H1 (cell line): ENCODE data around the gene UMODL1. TPM values are rescaled to one million over a fixed set of nuclear protein-coding genes. Genes with fewer than 3 reads are reported as not detected.

Source experiments
- HDAC2 ChIP-seq, 2 experiments: fragments of 300-600 bp in 1 of 2; sonication (generic) in 1 of 2; IDR thresholded peaks; 2 replicates each; pipeline ENCODE4 v1.6.1; 2011 to 2012; ENCODE audit warnings: low read depth in 2 of 2, low read length in 2 of 2, mild to moderate bottlenecking in 2 of 2, moderate library complexity in 2 of 2, borderline replicate concordance in 1 of 2, inconsistent platforms in 1 of 2
- KDM4A ChIP-seq: IDR thresholded peaks from one replicate; pipeline ENCODE4 v1.7.1; 2012; ENCODE audit warnings: low read depth, mild to moderate bottlenecking, moderate library complexity, low read length, inconsistent platforms; ENCODE audit not compliant: severe bottlenecking
- POLR2AphosphoS5 ChIP-seq: IDR thresholded peaks from 2 replicates; pipeline ENCODE4 v1.6.1; 2011; ENCODE audit warnings: low read depth, low read length
- POU5F1 ChIP-seq: IDR thresholded peaks from 2 replicates; pipeline ENCODE4 v1.6.1; 2011; ENCODE audit warnings: low read depth, mild to moderate bottlenecking, low read length, moderate library complexity
- RFX5 ChIP-seq: IDR thresholded peaks from 2 replicates; pipeline ENCODE4 v1.6.1; 2011; ENCODE audit warnings: low read depth, low read length, improper control_type of control experiment, borderline replicate concordance
- SIN3A ChIP-seq, 2 experiments: IDR thresholded peaks in 1 of 2; conservative IDR thresholded peaks in 1 of 2; 2 replicates each; pipeline ENCODE4 v1.6.1; 2011 to 2012; ENCODE audit warnings: low read length in 2 of 2, improper control_type of control experiment in 1 of 2, low read depth in 1 of 2, mild to moderate bottlenecking in 1 of 2
- TBP ChIP-seq: IDR thresholded peaks from 2 replicates; pipeline ENCODE4 v1.6.1; 2011; ENCODE audit warnings: low read depth, low read length, improper control_type of control experiment
- polyA plus RNA-seq, 7 experiments: library from polyadenylated mRNA; depleted of rRNA in 3 of 7; stranded (reverse) in 5 of 7; unstranded in 2 of 7; fragments of >200 nt in 5 of 7; fragments of 200-250 nt in 2 of 7; gene quantifications; 1 replicate in 5 of 7; 2 replicates in 1 of 7; 4 replicates in 1 of 7; pipeline versions ENCODE4 v1.2.1 to v1.2.3, GENCODE V29; 2011 to 2013; ENCODE audit warnings: missing spikeins in 2 of 7, mixed read lengths in 2 of 7
- total RNA-seq: library from RNA; stranded (reverse); fragmentation: NEBNext Ultra II Directional; extraction: Animal tissue kit (Norgen Biotek cat#: 25700); gene quantifications from 2 replicates; pipeline ENCODE4 v1.2.1, GENCODE V29; 2021
- TF ChIP-seq, protein P1 (sequence below): fragments of 300-600 bp; sonication (generic); IDR thresholded peaks from 2 replicates; pipeline ENCODE4 v1.7.1; 2012; ENCODE audit warnings: low read length, moderate library complexity, mild to moderate bottlenecking, inconsistent platforms; ENCODE audit not compliant: insufficient replicate concordance
- TF ChIP-seq, protein P2 (sequence below), 3 experiments: IDR thresholded peaks; 1 replicate in 2 of 3; 2 replicates in 1 of 3; pipeline versions ENCODE4 v1.5.1 to v1.6.1; 2011; ENCODE audit warnings: low read length in 3 of 3, mild to moderate bottlenecking in 3 of 3, inconsistent platforms in 2 of 3, low read depth in 1 of 3, moderate library complexity in 1 of 3; ENCODE audit not compliant: insufficient read depth in 1 of 3; ENCODE audit errors: control extremely low read depth in 1 of 3

UMODL1 gene
- total and polyA plus RNA-seq, 2 of the 8 experiments (the other 6 are each of a cell fraction or from before 2014, with no cell fraction given) = not detected

DNA sequence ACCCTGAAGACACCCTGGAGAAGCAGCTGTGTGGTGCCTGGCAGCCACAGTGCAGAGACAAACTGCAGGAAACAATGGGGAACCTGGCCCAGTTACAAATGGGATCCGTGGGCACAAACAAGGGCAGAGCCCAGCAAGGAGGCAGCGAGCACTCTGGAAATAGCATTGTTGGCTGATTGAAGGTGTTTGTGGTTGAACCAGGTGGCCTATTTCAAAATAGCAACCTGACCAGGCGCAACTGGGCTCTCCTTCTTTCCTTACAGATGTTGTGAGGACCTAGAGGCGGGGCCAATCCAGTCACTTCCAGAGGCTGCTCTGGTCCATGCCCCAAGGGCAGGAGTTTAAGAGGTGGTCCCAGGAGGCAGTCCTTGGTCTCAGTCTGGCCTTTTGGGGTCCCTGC lies 39.3 kb upstream of the UMODL1 start (continued):
- TF ChIP-seq, protein P1, sequence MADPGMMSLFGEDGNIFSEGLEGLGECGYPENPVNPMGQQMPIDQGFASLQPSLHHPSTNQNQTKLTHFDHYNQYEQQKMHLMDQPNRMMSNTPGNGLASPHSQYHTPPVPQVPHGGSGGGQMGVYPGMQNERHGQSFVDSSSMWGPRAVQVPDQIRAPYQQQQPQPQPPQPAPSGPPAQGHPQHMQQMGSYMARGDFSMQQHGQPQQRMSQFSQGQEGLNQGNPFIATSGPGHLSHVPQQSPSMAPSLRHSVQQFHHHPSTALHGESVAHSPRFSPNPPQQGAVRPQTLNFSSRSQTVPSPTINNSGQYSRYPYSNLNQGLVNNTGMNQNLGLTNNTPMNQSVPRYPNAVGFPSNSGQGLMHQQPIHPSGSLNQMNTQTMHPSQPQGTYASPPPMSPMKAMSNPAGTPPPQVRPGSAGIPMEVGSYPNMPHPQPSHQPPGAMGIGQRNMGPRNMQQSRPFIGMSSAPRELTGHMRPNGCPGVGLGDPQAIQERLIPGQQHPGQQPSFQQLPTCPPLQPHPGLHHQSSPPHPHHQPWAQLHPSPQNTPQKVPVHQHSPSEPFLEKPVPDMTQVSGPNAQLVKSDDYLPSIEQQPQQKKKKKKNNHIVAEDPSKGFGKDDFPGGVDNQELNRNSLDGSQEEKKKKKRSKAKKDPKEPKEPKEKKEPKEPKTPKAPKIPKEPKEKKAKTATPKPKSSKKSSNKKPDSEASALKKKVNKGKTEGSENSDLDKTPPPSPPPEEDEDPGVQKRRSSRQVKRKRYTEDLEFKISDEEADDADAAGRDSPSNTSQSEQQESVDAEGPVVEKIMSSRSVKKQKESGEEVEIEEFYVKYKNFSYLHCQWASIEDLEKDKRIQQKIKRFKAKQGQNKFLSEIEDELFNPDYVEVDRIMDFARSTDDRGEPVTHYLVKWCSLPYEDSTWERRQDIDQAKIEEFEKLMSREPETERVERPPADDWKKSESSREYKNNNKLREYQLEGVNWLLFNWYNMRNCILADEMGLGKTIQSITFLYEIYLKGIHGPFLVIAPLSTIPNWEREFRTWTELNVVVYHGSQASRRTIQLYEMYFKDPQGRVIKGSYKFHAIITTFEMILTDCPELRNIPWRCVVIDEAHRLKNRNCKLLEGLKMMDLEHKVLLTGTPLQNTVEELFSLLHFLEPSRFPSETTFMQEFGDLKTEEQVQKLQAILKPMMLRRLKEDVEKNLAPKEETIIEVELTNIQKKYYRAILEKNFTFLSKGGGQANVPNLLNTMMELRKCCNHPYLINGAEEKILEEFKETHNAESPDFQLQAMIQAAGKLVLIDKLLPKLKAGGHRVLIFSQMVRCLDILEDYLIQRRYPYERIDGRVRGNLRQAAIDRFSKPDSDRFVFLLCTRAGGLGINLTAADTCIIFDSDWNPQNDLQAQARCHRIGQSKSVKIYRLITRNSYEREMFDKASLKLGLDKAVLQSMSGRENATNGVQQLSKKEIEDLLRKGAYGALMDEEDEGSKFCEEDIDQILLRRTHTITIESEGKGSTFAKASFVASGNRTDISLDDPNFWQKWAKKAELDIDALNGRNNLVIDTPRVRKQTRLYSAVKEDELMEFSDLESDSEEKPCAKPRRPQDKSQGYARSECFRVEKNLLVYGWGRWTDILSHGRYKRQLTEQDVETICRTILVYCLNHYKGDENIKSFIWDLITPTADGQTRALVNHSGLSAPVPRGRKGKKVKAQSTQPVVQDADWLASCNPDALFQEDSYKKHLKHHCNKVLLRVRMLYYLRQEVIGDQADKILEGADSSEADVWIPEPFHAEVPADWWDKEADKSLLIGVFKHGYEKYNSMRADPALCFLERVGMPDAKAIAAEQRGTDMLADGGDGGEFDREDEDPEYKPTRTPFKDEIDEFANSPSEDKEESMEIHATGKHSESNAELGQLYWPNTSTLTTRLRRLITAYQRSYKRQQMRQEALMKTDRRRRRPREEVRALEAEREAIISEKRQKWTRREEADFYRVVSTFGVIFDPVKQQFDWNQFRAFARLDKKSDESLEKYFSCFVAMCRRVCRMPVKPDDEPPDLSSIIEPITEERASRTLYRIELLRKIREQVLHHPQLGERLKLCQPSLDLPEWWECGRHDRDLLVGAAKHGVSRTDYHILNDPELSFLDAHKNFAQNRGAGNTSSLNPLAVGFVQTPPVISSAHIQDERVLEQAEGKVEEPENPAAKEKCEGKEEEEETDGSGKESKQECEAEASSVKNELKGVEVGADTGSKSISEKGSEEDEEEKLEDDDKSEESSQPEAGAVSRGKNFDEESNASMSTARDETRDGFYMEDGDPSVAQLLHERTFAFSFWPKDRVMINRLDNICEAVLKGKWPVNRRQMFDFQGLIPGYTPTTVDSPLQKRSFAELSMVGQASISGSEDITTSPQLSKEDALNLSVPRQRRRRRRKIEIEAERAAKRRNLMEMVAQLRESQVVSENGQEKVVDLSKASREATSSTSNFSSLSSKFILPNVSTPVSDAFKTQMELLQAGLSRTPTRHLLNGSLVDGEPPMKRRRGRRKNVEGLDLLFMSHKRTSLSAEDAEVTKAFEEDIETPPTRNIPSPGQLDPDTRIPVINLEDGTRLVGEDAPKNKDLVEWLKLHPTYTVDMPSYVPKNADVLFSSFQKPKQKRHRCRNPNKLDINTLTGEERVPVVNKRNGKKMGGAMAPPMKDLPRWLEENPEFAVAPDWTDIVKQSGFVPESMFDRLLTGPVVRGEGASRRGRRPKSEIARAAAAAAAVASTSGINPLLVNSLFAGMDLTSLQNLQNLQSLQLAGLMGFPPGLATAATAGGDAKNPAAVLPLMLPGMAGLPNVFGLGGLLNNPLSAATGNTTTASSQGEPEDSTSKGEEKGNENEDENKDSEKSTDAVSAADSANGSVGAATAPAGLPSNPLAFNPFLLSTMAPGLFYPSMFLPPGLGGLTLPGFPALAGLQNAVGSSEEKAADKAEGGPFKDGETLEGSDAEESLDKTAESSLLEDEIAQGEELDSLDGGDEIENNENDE = no peak
- TF ChIP-seq TBP (no peak), POU5F1 (no peak), POLR2AphosphoS5 (no peak), SIN3A (conservative IDR thresholded peaks at IDR 0.05 in 1 of 2, IDR thresholded peaks at IDR 0.05 in 1 of 2; ENCODE audit: low read depth in 1 of 2, low read length in 2 of 2) (no peak), RFX5 (no peak), KDM4A (no peak), HDAC2 (IDR thresholded peaks at IDR 0.05; ENCODE audit: borderline replicate concordance in 1 of 2, low read depth in 2 of 2, low read length in 2 of 2) (no peak)
- TF ChIP-seq, protein P2, sequence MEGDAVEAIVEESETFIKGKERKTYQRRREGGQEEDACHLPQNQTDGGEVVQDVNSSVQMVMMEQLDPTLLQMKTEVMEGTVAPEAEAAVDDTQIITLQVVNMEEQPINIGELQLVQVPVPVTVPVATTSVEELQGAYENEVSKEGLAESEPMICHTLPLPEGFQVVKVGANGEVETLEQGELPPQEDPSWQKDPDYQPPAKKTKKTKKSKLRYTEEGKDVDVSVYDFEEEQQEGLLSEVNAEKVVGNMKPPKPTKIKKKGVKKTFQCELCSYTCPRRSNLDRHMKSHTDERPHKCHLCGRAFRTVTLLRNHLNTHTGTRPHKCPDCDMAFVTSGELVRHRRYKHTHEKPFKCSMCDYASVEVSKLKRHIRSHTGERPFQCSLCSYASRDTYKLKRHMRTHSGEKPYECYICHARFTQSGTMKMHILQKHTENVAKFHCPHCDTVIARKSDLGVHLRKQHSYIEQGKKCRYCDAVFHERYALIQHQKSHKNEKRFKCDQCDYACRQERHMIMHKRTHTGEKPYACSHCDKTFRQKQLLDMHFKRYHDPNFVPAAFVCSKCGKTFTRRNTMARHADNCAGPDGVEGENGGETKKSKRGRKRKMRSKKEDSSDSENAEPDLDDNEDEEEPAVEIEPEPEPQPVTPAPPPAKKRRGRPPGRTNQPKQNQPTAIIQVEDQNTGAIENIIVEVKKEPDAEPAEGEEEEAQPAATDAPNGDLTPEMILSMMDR (IDR thresholded peaks at IDR 0.05; ENCODE audit: control extremely low read depth in 1 of 3, insufficient read depth in 1 of 3, low read depth in 1 of 3, low read length in 3 of 3) = no peak
